Measurements from ENCODE around the gene GNB2.
A peak's percentile ranks its signal among the peaks of the same experiment; 100 is the strongest.
"Not testable (repeated sequence)": the region's sequence is repeated elsewhere in the genome, so short reads cannot be mapped to it uniquely, and the experiment has no call there.

GNB2 gene

GRCh38 chr7:100665168-100665726 lies 8.3 kb upstream of the GNB2 start:
- no peak for DNase-seq

- DNase-seq: no peak
Observed at GRCh38 chr7:100667331-100668068, 6.0 kb upstream of the GNB2 start.

GRCh38 chr7:100668069-100668449 lies 5.5 kb upstream of the GNB2 start:
- no peak for DNase-seq

- not testable (repeated sequence) for DNase-seq
Observed at GRCh38 chr7:100669106-100669505, 4.4 kb upstream of the GNB2 start.

- DNase-seq: no peak
Observed at GRCh38 chr7:100670074-100670473, 3.5 kb upstream of the GNB2 start.

GRCh38 chr7:100671353-100672327 lies 1.9 kb upstream of the GNB2 start:
- DNase-seq: no peak

- peak; percentile 87 for DNase-seq
Observed at GRCh38 chr7:100673942-100674410, 436 bp downstream of the GNB2 start.

- peak; percentile 71 for DNase-seq
Observed at GRCh38 chr7:100674411-100675104, 1.0 kb downstream of the GNB2 start.

- DNase-seq: peak; percentile 71
Observed at GRCh38 chr7:100675105-100675451, 1.5 kb downstream of the GNB2 start.

GRCh38 chr7:100675581-100676350 lies 2.2 kb downstream of the GNB2 start:
- DNase-seq: peak; percentile 90

GRCh38 chr7:100676501-100677306 lies 3.2 kb downstream of the GNB2 start:
- DNase-seq: no peak

- DNase-seq: no peak
Observed at GRCh38 chr7:100677308-100678267, 4.0 kb downstream of the GNB2 start.

GRCh38 chr7:100678291-100678984 lies 4.9 kb downstream of the GNB2 start:
- no peak for DNase-seq

- DNase-seq: no peak
Observed at GRCh38 chr7:100679129-100679926, 5.8 kb downstream of the GNB2 start.

- no peak for DNase-seq
Observed at GRCh38 chr7:100679927-100680575, 6.5 kb downstream of the GNB2 start.

- DNase-seq: no peak
Observed at GRCh38 chr7:100680576-100681271, 7.2 kb downstream of the GNB2 start.

GRCh38 chr7:100681491-100682227 lies 8.1 kb downstream of the GNB2 start:
- DNase-seq: no peak

Data from NCI-H69 (cell line).